ENCODE results near the gene RPH3AL. TPM values are rescaled to one million over a fixed set of nuclear protein-coding genes. Genes with fewer than 3 reads are reported as not detected.

RPH3AL gene
- total RNA-seq, 1 donor from 2014 or later, result 6.1 TPM

- Histone ChIP-seq H3K27me3 (ENCODE audit: control insufficient read depth, insufficient read depth, low read length) (no peaks in the 10 kb centered on the region), H3K36me3 (ENCODE audit: control insufficient read depth, insufficient read depth, low read length) (no peaks in the 10 kb centered on the region), H3K4me3 (ENCODE audit: low read depth, low read length) (no peak overlapping the region)
- FAIRE-seq (no peak), DNase-seq (ENCODE audit: low read depth) (no peak)
- TF ChIP-seq, protein P1, sequence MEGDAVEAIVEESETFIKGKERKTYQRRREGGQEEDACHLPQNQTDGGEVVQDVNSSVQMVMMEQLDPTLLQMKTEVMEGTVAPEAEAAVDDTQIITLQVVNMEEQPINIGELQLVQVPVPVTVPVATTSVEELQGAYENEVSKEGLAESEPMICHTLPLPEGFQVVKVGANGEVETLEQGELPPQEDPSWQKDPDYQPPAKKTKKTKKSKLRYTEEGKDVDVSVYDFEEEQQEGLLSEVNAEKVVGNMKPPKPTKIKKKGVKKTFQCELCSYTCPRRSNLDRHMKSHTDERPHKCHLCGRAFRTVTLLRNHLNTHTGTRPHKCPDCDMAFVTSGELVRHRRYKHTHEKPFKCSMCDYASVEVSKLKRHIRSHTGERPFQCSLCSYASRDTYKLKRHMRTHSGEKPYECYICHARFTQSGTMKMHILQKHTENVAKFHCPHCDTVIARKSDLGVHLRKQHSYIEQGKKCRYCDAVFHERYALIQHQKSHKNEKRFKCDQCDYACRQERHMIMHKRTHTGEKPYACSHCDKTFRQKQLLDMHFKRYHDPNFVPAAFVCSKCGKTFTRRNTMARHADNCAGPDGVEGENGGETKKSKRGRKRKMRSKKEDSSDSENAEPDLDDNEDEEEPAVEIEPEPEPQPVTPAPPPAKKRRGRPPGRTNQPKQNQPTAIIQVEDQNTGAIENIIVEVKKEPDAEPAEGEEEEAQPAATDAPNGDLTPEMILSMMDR (IDR thresholded peaks at IDR 0.05; ENCODE audit: insufficient read depth, low read length, severe bottlenecking), result no peak
These were observed 15.2 kb downstream of the RPH3AL start for GRCh38 chr17:337453-337852.

GRCh38 chr17:337022-337420, 15.6 kb downstream of the RPH3AL start:
- DNase-seq (ENCODE audit: low read depth) (no peak), FAIRE-seq (no peak)
- Histone ChIP-seq H3K4me3 (ENCODE audit: low read depth, low read length) (no peak overlapping the region), H3K36me3 (ENCODE audit: control insufficient read depth, insufficient read depth, low read length) (no peaks in the 10 kb centered on the region), H3K27me3 (ENCODE audit: control insufficient read depth, insufficient read depth, low read length) (no peaks in the 10 kb centered on the region)
- TF ChIP-seq, protein P1 (IDR thresholded peaks at IDR 0.05; ENCODE audit: insufficient read depth, low read length, severe bottlenecking), result no peak

GRCh38 chr17:336110-337021, 16.2 kb downstream of the RPH3AL start:
- TF ChIP-seq, protein P1 (IDR thresholded peaks at IDR 0.05; ENCODE audit: insufficient read depth, low read length, severe bottlenecking), result no peak
- H3K4me3 ChIP-seq (ENCODE audit: low read depth, low read length), result no peak overlapping the region
- no peaks in the 10 kb centered on the region for H3K27me3 ChIP-seq (ENCODE audit: control insufficient read depth, insufficient read depth, low read length)
- DNase-seq (ENCODE audit: low read depth) (no peak), FAIRE-seq (no peak)
- H3K36me3 ChIP-seq (ENCODE audit: control insufficient read depth, insufficient read depth, low read length), result no peaks in the 10 kb centered on the region

GRCh38 chr17:335691-336090, 16.9 kb downstream of the RPH3AL start:
- no peak overlapping the region for H3K4me3 ChIP-seq (ENCODE audit: low read depth, low read length)
- no peaks in the 10 kb centered on the region for H3K27me3 ChIP-seq (ENCODE audit: control insufficient read depth, insufficient read depth, low read length)
- FAIRE-seq (no peak), DNase-seq (ENCODE audit: low read depth) (no peak)
- TF ChIP-seq, protein P1 (IDR thresholded peaks at IDR 0.05; ENCODE audit: insufficient read depth, low read length, severe bottlenecking), result no peak
- H3K36me3 ChIP-seq (ENCODE audit: control insufficient read depth, insufficient read depth, low read length), result no peaks in the 10 kb centered on the region

- DNase-seq (ENCODE audit: low read depth), result no peak
- TF ChIP-seq, protein P1 (IDR thresholded peaks at IDR 0.05; ENCODE audit: insufficient read depth, low read length, severe bottlenecking), result no peak
- no peak for FAIRE-seq
- Histone ChIP-seq H3K4me3 (ENCODE audit: low read depth, low read length) (no peak overlapping the region), H3K27me3 (ENCODE audit: control insufficient read depth, insufficient read depth, low read length) (no peaks in the 10 kb centered on the region), H3K36me3 (ENCODE audit: control insufficient read depth, insufficient read depth, low read length) (no peaks in the 10 kb centered on the region)
These were observed 17.6 kb downstream of the RPH3AL start for GRCh38 chr17:334974-335481.

Measured in bronchial epithelial cell (primary cell).